Endothelial cell (in vitro differentiated cells): ENCODE data around the gene TTC21B. TPM values are rescaled to one million over a fixed set of nuclear protein-coding genes. Genes with fewer than 3 reads are reported as not detected.

Source experiments
- DNase-seq: peaks from one replicate; pipeline ENCODE4 v3.0.0; 2021; ENCODE audit warnings: low spot score
- H3K27ac Mint-ChIP-seq: one replicate; pipeline ENCODE4 v1.8.0; 2021; ENCODE audit warnings: mixed read lengths, inconsistent platforms; ENCODE audit not compliant: unreplicated experiment
- H3K27me3 Mint-ChIP-seq: one replicate; pipeline ENCODE4 v1.8.0; 2021; ENCODE audit warnings: mild to moderate bottlenecking, moderate library complexity, mixed read lengths, inconsistent platforms; ENCODE audit not compliant: unreplicated experiment
- H3K36me3 Mint-ChIP-seq: one replicate; pipeline ENCODE4 v1.8.0; 2021; ENCODE audit warnings: mild to moderate bottlenecking, low read depth, mixed read lengths, inconsistent platforms; ENCODE audit not compliant: unreplicated experiment
- H3K4me1 Mint-ChIP-seq: one replicate; pipeline ENCODE4 v1.8.0; 2021; ENCODE audit warnings: mild to moderate bottlenecking, mixed read lengths, inconsistent platforms; ENCODE audit not compliant: unreplicated experiment
- H3K4me3 Mint-ChIP-seq: one replicate; pipeline ENCODE4 v1.8.0; 2021; ENCODE audit warnings: mild to moderate bottlenecking, mixed read lengths, inconsistent platforms; ENCODE audit not compliant: unreplicated experiment
- H3K9me3 Mint-ChIP-seq: one replicate; pipeline ENCODE4 v1.8.0; 2021; ENCODE audit warnings: mixed read lengths, inconsistent platforms; ENCODE audit not compliant: unreplicated experiment
- CTCF ChIP-seq: fragments of 200-600 bp; sonication (generic); IDR thresholded peaks from one replicate; pipeline ENCODE4 v1.5.0; 2021; ENCODE audit warnings: antibody characterized with exemption; ENCODE audit not compliant: unreplicated experiment
- total RNA-seq: library from RNA; stranded (reverse); fragmentation: NEBNext Ultra II Directional; extraction: Animal tissue kit (Norgen Biotek cat#: 25700); gene quantifications from one replicate; pipeline ENCODE4 v1.2.1, GENCODE V29; 2021; ENCODE audit not compliant: unreplicated experiment

Gene TTC21B
- total RNA-seq, 1 donor from 2014 or later, result 101 TPM

GRCh38 chr2:165827016-165827920 lies 126.3 kb downstream of the TTC21B start:
- no peaks in the 10 kb centered on the region for H3K36me3 Mint-ChIP-seq
- DNase-seq, result no peak
- peaks cover 15% of the 10 kb centered on the region for H3K4me1 Mint-ChIP-seq
- H3K27ac Mint-ChIP-seq, result no peak overlapping the region
- TF ChIP-seq CTCF, result no peak
- H3K27me3 Mint-ChIP-seq, result peaks cover 1% of the 10 kb centered on the region
- no peaks in the 10 kb centered on the region for H3K9me3 Mint-ChIP-seq
- H3K4me3 Mint-ChIP-seq, result no peak overlapping the region

GRCh38 chr2:165825041-165825440 lies 128.5 kb downstream of the TTC21B start:
- no peaks in the 10 kb centered on the region for H3K36me3 Mint-ChIP-seq
- no peaks in the 10 kb centered on the region for H3K27me3 Mint-ChIP-seq
- H3K27ac Mint-ChIP-seq, result no peak overlapping the region
- no peak for TF ChIP-seq CTCF
- peaks cover 15% of the 10 kb centered on the region for H3K4me1 Mint-ChIP-seq
- no peaks in the 10 kb centered on the region for H3K9me3 Mint-ChIP-seq
- DNase-seq, result no peak
- no peak overlapping the region for H3K4me3 Mint-ChIP-seq

Other genes with a start within 250 kb of the TTC21B start
- gene GALNT3, start 159.5 kb downstream of the TTC21B start, total RNA-seq, result 3.6 TPM
- 0.33 TPM for gene SCN1A, start 174.2 kb upstream of the TTC21B start, total RNA-seq